Activated CD4-positive, CD25-positive, alpha-beta regulatory T cell treated with anti-CD3 and anti-CD28 coated beads, Interleukin-2, amount 50 U/mL, for 24 hours (primary cell): Measurements from ENCODE around the gene MMP27.
"Not testable (repeated sequence)": the region's sequence is repeated elsewhere in the genome, so short reads cannot be mapped to it uniquely, and the experiment has no call there.

Source experiments
- ATAC-seq, 2 donors: fragments of 150-1000 bp; cut with Tn5 transposase; one replicate each; pipeline ENCODE4 v1.10.0; 2021; ENCODE audit warnings: mild to moderate bottlenecking in 1 of 2, moderate library complexity in 1 of 2

MMP27 gene, protein sequence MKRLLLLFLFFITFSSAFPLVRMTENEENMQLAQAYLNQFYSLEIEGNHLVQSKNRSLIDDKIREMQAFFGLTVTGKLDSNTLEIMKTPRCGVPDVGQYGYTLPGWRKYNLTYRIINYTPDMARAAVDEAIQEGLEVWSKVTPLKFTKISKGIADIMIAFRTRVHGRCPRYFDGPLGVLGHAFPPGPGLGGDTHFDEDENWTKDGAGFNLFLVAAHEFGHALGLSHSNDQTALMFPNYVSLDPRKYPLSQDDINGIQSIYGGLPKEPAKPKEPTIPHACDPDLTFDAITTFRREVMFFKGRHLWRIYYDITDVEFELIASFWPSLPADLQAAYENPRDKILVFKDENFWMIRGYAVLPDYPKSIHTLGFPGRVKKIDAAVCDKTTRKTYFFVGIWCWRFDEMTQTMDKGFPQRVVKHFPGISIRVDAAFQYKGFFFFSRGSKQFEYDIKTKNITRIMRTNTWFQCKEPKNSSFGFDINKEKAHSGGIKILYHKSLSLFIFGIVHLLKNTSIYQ

DNA sequence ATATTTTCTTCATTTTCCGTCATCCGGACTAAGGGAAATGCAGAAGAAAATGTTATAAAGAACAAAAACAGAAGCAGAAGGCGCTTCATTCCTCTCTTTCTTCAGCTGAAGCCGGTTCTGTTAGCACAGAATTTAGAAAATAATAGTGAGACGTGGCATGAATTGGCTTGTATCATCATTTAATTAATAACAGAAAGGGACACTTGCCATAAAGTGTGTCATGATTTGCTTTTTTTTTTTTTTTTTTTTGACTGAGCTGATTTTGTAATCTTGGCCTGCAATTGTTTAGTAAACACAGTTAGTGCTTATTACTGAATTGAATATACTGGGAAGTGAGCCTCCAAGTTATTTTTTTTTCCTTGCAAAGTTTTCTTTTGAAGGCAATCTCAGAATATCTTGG, at the start of gene MMP27:
TSS of gene MMP27 (minus strand) at position 144 of the 400 bp plus-strand sequence. CDS start at position 89, 55 bp downstream.
- no peak for ATAC-seq

DNA sequence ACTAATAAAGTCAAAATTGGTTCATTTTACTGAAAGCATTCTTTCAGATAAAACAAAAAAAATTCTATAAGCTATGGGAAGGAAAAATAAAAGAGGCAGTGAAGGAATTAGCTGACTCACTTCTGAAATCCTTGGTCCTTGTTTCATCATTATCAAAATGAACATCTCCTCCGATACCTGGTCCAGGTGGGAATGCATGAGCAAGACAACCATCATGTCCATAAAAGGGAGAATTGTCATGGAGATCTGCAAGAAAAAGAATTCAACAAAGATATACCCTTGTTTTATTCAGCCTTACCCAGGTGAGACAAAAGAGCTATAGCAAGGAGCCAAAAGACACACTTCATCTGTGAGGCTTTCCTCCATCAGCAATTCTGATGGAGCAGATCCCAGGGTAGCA, 47.7 kb upstream of the MMP27 start:
- no peak for ATAC-seq

DNA sequence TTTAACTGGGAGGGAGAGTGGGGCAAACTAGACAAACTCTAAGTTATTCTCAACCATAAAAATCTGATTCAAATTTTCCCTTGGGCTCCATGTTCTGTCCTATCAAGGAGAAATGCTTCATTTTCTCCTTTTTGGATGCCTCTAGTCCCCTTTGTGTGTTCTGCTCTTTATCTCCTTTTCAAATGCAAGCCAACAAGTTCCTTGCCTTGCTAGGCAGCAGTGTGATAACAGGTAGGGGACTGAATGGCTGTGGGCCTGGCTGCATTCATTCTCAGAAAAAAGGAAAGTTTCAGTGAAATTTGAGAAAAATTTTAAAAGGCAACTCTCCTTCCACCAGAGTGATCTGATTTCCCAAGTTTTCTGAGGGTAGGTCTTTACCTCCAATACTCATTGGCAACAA, 46.1 kb upstream of the MMP27 start:
- no peak for ATAC-seq

DNA sequence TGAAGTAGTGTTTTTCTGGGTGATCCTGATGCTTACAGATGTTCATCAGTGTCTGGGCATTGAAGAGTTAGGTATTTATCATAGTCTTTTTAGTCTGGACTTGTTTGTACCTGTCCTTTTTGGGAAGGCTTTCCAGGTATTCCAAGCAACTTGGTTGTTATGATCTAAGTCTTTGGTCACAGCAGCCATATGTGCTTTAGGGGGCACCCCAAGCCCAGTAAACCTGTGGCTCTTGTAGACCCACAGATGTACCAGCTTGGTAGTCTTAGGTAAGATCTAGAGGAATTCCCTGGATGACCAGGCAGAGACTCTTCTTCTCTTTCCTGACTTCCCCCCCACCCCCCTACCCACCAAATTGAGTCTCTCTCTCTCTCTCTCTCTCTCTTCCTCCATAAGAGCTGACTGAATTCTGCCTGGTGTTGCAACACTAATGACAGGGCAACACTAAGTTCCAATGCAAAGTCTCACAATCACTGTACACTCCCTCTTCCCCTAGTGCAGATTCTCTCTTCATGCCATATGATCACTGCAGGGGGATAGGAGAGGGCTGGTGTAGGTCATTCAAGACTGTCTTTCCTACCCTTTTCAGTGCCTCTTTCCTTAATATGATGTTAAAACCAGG, 43.6 kb upstream of the MMP27 start:
- no peak for ATAC-seq

DNA sequence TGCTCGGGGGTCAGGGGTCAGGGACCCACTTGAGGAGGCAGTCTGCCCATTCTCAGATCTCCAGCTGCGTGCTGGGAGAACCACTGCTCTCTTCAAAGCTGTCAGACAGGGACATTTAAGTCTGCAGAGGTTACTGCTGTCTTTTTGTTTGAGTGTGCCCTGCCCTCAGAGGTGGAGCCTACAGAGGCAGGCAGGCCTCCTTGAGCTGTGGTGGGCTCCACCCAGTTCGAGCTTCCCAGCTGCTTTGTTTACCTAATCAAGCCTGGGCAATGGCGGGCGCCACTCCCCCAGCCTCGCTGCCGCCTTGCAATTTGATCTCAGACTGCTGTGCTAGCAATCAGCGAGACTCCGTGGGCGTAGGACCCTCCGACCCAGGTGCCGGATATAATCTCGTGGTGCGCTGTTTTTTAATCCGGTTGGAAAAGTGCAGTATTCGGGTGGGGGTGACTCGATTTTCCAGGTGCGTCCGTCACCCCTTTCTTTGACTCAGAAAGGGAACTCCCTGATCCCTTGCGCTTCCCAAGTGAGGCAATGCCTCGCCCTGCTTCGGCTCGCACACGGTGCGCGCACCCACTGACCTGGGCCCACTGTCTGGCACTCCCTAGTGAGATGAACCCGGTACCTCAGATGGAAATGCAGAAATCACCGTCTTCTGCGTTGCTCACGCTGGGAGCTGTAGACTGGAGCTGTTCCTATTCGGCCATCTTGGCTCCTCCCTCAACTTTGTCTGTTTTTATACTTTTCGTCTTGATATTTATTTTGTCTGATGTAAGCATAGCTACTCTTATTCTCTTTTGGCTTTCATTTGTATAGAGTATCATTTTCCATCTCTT, 41.4 kb upstream of the MMP27 start:
- ATAC-seq, result not testable (repeated sequence)

DNA sequence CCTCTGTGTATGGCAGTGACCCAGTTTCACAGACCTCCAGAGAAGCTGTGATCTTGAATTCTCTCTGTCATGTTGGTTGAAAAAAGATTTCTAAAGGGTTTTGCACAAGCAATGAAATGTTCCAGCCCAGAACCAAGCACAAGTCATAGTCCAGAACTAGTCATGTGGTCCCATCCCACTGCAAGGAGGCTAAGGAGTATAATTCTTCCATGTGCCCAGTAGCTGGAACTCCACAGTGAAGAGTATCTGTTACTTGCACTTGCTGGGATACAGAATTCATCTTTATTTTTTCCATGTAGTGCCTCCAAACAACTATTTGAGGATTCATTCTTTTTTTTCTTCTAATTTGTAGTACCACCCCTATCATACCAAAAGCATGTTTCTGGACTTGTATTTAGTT, 29.1 kb upstream of the MMP27 start:
- ATAC-seq, result no peak

DNA sequence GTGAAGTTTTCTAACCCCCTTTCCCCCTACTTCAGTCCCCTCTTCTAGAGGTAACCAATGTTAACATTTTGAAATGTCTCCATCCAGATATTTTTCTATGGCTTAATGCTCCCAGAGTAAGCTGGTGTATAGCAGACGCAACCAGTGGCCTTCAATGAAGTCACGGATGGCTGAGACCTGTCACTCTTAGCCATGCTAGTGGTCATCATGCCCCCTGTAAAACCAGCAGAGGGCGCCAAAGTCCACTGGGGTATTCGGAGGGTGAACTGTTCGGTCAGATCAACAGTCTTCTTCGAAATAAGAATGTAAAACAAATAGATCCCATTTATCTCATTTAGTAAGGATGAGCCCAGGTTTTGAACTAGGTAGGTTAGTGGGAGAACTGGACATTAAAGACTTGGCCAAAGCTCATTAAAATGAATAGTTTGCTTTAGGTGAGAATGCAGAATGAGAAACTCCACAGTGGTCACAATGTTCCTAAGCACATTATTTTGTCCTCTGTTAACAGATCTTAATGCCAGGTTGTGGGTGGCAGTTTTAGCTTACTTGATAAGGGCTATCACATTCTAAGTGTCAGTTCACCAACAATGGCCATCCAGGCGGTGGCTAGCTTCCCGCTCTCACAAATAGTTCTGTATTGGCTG, 27.8 kb upstream of the MMP27 start:
- no peak for ATAC-seq

DNA sequence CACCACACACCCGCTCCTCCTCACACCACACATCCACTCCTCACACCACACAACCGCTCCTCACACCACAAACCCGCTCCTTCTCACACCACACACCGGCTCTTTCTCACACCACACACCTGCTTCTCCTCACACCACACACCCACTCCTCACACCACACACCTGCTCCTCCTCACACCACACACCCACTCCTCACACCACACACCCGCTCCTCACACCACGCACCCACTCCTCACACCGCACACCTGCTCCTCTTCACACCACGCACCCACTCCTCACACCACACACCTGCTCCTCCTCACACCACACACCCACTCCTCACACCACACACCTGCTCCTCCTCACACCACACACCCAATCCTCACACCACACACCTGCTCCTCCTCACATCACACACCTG, 25.4 kb upstream of the MMP27 start:
- not testable (repeated sequence) for ATAC-seq

DNA sequence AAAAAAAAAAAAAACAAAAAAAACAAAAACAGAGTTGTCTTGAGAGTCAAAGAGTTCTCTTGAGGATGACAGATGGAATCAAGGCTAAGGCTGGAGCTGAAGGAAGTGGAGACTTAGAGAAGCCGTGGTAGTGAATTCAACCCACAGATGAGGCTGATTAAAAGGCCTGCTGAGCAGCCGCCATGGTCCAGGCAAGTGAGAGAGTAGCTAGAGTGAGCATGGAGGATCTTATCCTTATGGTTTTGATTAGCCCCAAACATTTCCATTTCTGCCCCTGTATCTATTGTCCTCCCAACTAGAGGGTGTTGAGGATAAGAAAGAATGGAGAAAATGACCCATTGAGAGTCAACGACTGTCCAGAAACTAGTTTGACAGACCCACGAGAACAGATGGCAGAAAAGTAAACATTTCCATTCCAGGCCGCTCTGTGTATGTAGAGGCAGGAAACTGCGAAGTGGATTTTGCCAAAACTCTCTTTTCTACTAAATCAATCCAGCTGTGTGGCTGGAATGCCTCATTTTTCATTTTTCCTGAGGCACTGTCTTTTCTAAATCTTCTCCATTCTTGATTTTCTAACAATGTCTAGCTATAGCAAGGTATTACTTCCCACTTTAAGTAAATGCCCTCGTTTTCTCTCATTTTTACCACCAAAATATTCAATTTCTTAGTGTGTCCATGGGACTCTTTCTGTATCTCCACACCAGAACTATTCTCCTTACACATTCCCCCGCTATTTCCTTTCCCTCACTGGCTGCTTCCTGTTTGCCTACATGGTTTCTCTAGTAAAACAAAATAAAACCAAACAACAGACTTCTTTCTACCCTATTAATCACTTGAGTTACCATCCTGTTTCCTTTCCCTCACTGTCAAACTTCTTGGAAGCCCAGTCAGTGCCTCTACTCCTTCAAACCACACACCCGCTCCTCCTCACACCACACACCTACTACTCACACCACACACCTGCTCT, 24.6 kb upstream of the MMP27 start:
- no peak for ATAC-seq

DNA sequence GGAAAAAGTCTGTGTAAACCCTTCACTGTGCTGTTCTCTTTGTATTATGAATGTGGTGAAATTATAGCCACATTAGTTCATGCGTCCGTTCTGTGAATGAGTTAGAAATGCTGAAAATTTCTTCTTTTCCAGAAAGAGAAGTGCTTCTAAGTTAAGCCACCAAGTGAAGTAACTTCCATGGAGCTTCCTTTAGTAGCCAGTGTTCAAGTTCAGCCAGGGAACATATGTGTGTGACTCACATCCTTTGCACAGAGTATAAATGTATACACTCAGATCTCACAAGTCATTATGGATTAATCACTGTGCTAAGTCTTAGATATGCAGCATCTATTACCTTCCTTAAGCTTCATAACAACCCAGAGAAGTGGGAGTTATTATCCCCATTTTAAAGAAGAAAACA, 22.3 kb upstream of the MMP27 start:
- no peak for ATAC-seq

DNA sequence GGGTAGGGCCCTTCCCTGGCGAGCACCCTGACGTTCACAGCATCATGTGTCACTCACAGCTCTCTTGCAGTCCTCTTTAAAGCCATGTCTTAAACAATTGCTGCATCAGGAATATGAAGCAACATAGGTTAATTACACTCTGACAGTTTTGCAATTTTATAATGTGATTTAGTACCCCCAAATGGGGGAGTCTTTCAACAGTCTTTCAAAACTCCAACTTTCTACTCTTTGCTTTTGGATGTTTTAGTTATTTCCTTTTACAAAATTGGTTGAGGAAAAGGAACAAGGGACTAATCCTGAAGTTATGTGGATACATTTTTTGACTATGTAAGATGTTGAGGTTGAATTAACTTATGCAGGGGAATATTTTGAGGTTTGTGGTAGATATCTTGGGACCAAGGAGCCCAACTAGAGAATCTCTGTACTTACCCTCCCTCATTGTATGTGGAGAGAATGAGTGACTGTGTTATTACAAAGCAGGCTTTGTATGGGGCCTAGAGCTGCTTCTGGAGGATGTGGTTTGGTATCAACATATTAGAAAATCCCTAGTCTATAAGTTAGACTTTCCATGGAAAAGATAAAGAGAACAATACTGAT, 19.4 kb upstream of the MMP27 start, which contains the start of gene MMP8:
TSS of gene MMP8 (minus strand) at position 51 of the 597 bp plus-strand sequence. CDS start 99 bp downstream, outside the sequence.
- ATAC-seq, result no peak

DNA sequence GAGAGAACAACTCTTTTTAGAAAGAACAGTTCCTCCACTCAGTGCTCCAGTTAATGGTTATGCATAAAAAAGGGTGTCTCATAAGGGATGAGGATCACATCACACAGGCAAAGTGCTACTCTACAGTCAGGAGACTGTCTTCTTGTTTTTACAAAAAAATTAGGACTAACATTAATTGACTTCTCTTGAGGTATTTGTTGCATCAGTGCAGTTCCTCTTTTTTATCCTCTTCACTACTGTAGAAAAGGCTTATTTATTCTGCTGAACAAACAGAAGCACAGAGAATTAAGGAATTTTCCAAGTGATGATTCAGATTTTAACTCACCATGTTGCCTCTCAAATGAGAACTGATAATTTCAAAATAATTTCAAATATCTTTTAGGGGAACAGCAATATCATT, 17.3 kb upstream of the MMP27 start:
- no peak for ATAC-seq

DNA sequence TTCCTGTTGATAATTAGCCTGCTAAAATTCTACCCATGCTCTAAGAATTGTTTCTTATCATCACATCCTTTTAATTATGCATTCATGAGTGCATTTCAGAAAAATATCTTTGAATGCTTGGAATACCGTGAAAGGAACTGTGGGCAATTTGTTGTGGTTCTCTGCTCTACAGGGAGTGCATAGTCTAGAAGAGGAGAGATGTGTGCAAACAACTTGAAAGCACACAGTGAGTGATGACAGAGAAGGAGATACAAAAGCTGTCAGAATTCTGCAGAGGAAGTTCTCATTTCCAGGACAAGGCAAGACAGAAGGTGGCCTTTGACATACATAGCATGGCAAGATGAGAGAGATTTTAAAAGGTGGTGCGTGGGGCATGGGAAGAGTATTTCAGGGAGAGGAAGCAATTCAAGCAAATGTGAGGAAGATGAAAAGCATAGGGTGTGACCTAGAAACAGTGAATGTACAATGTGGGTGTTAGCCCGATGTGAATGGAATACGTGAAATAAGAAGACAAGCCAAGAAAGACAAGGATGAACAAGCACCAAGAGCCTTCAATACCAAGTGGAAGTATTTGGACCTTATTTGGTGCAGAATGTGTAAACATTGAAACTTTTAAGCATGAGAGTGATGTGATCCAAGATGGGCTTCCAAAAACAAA, 14.2 kb upstream of the MMP27 start:
- ATAC-seq, result no peak

DNA sequence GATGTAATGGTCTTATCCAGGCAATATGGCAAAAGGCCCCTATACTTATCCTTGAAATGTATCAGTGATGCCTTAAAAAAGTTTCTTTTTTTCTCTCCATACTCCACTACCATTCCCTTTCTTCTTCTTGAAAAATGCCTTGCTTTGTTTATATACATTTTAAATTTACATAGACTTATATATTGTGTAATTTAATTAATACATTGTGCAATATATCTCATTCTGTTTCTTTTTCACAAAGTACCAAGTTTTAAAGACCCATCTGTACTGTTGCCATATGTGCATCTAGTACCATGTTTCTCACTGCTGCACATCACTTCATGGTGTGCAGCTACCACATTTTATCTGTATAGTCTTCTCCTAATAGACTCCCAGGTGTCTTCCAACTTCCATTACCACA, 11.7 kb upstream of the MMP27 start:
- ATAC-seq, result no peak

DNA sequence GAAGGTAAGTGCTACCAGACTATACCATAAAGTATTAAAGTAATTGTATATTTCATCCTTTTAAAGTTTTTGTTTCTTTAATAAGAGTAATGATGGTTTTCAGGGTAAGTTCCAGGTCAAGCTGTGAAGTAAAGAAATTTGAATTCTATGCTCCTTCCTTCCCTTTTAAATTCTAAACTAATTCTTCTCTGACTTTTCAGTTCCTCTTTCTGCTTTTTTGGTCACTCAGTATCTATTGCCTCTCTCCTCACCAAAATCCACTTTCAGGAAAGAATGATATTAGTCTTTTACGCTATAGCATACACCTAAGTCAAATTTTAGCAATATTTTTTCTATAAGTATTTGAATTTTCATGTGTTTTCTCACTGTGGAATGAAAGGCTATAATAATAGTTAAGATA, 11.0 kb upstream of the MMP27 start:
- no peak for ATAC-seq

DNA sequence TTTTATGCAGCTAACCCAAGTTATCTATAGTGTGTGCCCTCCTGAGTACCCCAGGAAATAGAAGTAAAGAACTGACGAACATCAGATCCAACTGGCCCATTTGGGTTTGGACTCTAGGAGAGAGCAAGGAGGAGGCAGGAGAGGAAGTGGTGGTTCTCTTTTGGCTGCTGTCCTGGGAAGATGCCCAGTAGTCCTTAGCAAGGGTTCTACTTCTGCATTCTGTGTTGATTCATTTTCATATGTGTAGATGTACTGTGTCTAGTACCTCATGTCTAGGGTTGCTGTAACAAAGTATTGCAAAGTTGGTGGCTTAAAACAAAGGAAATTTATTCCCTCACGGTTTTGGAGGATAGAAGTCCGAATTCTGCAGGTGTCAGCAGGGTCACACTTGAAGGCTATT, 6.6 kb upstream of the MMP27 start:
- no peak for ATAC-seq

DNA sequence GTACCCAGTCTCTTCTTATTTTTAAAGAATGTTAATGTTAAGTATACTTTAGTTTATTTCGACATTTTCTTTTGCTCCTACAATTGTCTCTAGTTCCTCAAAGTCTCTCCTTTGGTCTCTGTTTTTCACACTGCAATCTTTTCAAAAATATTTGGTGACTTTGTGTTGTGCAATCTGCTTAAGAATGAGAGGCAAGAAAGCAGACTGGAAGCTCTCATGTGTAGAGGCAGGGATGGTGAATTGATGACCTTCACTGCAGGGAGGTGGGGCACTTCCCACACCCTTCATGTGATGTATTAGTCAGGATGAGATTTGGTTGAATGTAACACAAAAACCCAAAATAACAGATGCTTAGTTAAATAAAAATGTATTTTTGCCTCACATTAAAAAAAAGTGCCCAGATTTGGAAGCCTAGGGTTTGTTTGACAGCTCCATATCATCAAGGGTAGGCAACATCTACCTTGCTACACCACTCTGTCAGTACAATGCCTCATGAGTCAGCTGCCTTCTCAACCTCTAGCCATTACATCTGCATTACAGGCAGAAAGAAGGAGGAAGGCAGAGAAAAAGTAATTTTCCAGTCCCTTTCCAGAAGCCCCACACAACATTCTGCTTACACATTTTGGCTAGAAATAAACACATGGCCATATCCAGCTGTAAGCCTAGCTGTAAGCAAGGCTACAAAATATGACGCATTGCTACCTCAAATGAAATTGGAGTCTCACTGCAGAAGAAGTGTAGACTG, 3.8 kb upstream of the MMP27 start:
- ATAC-seq, result no peak

DNA sequence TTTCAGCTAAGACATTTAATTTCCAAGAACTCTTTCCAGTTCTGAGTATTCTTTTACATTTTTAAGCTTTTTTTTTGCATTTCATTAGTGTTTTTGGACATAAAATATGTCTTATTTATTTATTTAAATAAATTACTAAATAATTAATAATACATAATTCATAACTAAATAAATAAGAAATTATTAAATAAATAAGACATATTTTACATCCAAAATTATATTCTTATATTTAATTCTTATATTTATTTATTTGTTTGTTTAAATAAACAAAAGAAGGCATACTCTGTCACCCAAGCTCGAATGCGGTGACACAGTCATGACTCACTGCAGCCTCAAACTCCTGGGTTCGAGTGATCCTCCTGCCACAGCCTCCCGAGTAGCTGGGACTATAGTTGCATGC, 3.1 kb upstream of the MMP27 start:
- no peak for ATAC-seq

DNA sequence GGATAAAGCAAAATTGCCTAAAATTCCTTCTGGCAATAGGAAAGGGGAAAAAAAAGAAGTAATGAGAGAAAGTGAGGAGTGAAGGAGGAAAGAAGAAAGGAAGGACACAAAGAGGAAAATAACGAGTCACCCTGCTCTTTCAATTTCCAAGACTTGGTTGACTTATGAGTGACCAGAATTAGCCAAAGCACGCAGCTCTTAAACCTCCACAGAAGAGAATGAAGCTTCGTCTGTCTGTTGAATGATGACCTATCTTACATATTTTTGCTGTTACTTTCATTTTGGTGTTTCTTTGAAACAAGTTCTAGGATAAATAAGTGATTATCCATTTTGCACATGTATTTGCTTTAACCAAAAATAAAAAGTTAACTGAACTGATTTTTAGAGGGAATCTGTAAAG, 728 bp downstream of the MMP27 start:
- no peak for ATAC-seq
